Caki2 (cell line): Measurements from ENCODE around the gene GPC5. TPM values are rescaled to one million over a fixed set of nuclear protein-coding genes. Genes with fewer than 3 reads are reported as not detected.

Experiments used
- DNase-seq: peaks from one replicate; pipeline ENCODE4 v3.0.0-alpha.2; 2015; ENCODE audit warnings: low read depth
- in situ Hi-C: cut with HindIII; loops from 2 replicates; pipeline ENCODE4 v1.10.0; 2016; ENCODE audit warnings: low sequenced_read_pairs, low pct_unique_long_range_greater_than_20kb, mixed read lengths
- total RNA-seq: library from RNA; depleted of rRNA; stranded (reverse); fragments of >200 nt; shearing (Covaris generic); gene quantifications from 2 replicates; pipeline ENCODE4 v1.2.3, GENCODE V29; 2014; ENCODE audit warnings: low replicate concordance

The GPC5 gene
- total RNA-seq, 1 experiment from 2014 or later = not detected

- in situ Hi-C loops = no loop called here
Observed at GRCh38 chr13:92589955-92590354, 1191.5 kb downstream of the GPC5 start.

DNA sequence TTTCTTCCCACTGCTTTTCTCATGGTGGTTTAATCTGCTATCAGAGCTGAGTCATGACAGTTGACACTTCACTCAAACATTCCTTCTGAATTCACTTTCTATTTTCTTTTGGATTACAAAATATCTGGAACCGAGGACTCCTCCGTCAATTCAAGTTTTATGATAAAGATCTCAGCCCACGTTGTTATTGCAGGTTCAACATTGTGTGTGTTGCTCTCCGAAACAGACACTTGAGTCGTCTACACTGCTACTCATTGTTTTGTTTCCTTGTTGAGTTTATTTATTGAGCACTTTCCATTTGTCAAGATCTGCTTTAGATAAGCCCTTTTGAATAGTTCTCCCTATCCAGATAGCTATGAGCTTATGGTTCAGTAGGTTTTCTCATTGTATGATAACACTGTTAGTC lies 1192.1 kb downstream of the GPC5 start:
- in situ Hi-C loops = no loop called here
- DNase-seq = peak; percentile 78

More at GRCh38 chr13:92589955-92590354, 1191.5 kb downstream of the GPC5 start:
- DNase-seq = no peak

- in situ Hi-C loops = no loop called here
- DNase-seq = no peak
Observed at GRCh38 chr13:92591117-92591516, 1192.7 kb downstream of the GPC5 start.

GRCh38 chr13:92592757-92593156 lies 1194.3 kb downstream of the GPC5 start:
- in situ Hi-C loops = no loop called here
- DNase-seq = no peak

DNA sequence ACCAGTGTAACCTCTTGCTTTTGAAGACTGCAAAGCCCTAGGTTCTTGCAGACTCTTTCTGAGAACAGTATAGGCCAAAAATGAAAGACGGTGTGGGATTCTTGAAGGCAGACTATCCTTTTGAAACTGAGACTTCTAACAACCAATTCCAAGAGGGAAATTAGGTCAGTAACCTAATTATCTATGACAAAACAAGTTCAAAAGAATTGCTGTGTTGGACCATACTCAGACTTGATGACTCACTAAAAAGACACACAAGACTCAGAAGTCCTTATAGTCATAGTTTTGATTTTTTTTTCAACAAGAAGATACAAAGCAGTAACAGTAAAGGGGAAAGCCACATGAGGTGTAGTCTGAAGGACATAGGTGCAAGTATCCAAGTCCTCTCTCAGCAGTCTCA lies 1204.1 kb downstream of the GPC5 start:
- in situ Hi-C loops = no loop called here
- no peak for DNase-seq

- no peak for DNase-seq
- in situ Hi-C loops = no loop called here
Observed at GRCh38 chr13:92609376-92609775, 1211.0 kb downstream of the GPC5 start.

DNA sequence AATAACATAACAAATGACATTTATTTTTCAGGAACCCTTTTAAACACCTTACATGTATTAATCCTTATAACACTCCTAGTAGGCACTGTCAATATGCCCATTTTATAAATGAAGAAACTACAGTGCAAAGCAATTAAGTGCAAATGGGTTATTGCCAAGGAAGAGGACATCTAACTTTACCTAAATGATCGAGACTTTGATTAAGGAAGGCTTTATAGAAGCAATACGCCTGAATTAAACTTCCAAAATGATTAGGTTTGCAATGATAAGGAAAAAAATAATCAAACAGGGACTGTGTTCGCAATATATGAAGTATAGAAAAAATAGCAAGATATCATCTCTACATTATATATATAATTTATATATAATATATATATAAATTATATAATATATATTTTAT lies 1214.5 kb downstream of the GPC5 start:
- no peak for DNase-seq
- in situ Hi-C loops = no loop called here

DNA sequence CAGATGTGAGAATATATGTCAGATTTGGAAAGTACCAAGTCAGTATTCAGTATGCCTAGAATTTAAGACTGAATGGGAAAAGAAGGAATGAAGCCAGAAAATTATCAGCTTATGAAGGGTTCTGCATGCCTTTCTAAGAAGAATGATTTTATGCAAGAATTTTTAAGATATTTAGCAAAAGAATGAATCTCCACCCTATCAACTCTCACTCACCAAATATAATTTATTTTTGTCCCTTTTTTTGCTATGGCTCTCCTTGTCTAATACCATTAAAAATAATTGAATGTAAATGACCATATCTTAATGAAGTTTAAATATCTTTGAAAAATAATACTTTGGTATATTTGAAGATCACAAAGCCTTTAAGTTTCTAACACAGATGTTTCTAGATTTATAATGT lies 1215.5 kb downstream of the GPC5 start:
- in situ Hi-C loops = no loop called here

DNA sequence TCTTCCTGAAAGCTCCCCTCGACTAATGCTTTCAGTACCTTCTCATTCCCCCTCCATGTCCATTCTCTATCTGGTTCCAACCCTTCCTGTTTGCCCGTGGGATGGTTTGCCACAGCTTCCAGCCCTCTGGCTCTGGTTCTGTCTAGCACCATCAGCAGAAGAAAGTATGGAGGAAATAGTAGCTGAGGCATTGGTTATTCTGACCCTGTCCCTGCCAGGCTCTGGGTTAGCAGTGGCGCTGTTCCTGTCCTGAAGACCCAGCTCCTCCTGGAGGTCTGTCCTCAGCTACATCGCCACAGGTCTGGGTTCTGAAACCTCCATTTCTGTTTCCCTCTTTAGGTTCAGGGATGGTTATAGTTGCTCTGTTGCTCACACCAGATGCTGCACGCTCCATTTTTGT lies 1223.6 kb downstream of the GPC5 start:
- no peak for DNase-seq
- in situ Hi-C loops = no loop called here

More for the DNA sequence above, 1215.5 kb downstream of the GPC5 start:
- DNase-seq = no peak

- no peak for DNase-seq
- in situ Hi-C loops = no loop called here
Observed at GRCh38 chr13:92622905-92623304, 1224.5 kb downstream of the GPC5 start.

GRCh38 chr13:92626274-92626673 lies 1227.9 kb downstream of the GPC5 start:
- in situ Hi-C loops = no loop called here
- no peak for DNase-seq

DNA sequence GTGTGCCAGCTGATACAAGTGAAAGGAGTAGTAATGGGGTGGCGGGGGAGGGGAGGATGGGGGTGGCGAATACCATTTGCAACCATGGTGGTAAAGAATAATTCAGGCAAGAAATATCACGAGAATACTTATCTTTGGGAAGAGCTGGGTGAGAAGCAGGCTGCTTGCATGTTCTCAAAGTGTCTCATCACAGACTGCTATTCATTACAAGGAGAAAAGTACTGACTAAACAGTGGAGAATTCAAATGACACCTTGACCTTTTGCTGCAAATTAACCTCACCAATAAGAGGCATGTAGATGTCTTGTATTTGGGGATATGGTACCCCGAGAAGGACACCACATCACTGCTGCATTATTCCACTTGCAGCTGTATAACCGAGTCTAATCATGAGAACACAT lies 1242.5 kb downstream of the GPC5 start:
- no peak for DNase-seq
- in situ Hi-C loops = no loop called here

DNA sequence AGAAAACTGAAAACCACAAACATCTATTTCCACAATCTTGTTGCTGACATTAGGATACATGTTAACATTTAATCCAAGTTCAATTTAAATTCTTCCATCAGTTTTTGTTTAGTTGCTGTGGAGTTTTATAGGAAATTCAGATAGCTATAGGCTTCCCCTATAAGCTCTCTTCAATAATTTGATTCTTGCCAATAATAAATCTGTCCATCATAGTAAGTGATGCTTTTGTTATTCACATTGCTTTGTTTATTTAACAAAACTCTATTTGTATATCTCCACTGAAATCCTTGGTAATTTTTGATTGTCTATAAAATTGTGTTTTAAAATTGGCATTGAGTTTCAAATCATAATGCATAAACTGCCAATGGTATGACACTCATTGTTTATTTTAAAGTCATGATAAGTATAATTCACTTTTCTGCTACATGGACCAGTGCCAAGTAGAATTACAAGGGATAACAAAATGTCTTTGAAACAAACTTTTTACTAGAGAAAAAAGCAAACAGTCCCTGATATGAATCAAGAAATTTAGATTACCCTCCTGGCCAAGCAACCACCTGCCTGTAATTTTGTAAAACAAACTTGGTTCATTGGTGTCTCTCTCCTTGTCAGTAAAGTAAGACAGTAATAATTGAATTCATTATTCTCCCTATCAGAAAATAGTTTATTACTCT lies 1250.9 kb downstream of the GPC5 start:
- in situ Hi-C loops = no loop called here

DNA sequence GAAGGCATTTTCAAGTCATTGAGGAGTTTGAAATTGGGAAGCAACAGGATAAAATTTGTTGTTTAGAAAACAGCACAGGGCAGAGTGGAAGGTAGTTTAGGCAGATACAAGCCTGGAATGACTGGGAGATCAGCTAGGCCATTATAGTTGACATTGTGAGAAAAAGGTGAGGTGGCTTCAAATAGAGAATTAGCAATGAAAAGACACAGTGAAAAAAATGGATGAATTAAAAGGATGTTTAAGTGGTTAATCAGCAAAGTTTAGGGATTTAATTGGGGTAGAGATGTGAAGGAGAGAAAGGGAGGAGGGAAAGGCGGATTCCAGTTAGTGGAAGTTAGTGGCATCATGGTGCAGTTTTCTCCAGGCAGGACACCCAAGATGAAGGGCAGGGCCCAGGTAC lies 1257.7 kb downstream of the GPC5 start:
- DNase-seq = no peak
- in situ Hi-C loops = no loop called here

More for the DNA sequence above, 1250.9 kb downstream of the GPC5 start:
- no peak for DNase-seq

GRCh38 chr13:92656648-92657047 lies 1258.2 kb downstream of the GPC5 start:
- in situ Hi-C loops = no loop called here
- no peak for DNase-seq

- in situ Hi-C loops = no loop called here
- no peak for DNase-seq
Observed at GRCh38 chr13:92657565-92657964, 1259.1 kb downstream of the GPC5 start.

DNA sequence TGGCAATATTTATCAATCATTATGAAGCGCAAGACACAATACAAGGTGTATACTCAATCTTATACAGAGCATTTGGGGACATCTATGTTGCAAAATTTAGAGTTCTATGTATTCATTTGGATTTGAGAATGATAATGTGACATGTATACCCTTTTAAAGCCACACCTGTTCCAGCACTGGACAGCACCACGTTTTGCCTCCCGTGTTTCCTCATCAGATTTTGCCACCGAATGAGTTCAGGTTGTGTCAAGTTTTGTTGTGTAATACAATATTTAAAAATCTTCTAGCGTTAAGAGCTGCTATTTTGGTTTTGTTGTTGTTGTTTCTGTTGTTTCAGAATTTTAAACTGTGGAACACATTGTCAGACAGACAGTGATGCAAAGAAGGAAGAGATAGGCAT lies 1259.9 kb downstream of the GPC5 start:
- no peak for DNase-seq
- in situ Hi-C loops = no loop called here

DNA sequence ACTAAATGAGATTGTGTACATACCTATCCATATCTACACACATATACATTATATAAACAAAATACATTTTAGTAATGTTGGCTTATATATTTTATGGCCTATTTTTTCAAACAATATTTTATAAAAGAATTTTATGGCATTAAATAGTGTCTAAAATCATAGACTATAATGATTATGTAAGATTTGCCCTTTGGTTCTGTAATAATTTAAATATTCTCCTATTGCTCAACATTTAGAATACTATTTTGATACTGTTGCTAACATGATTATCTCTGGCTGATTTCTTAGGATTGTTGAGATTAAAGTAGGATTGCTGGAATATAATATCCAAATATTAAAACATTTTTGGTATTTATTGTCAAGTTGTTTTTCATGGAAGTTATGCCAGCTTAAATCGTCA lies 1263.0 kb downstream of the GPC5 start:
- in situ Hi-C loops = no loop called here
- no peak for DNase-seq

GRCh38 chr13:92668157-92668556 lies 1269.7 kb downstream of the GPC5 start:
- in situ Hi-C loops = no loop called here
- DNase-seq = no peak

- in situ Hi-C loops = no loop called here
Observed at GRCh38 chr13:92670096-92670495, 1271.7 kb downstream of the GPC5 start.

More at GRCh38 chr13:92670096-92670495, 1271.7 kb downstream of the GPC5 start:
- no peak for DNase-seq
